Vagina (tissue), 2 donors: ENCODE results near the gene PDE4D.

Experiments
- POLR2A ChIP-seq, 2 donors: fragments of 450-650 bp; IDR thresholded peaks; one replicate each; pipeline ENCODE4 v1.6.1; 2017; ENCODE audit warnings: antibody characterized with exemption in 2 of 2, mild to moderate bottlenecking in 2 of 2, moderate library complexity in 2 of 2
- POLR2AphosphoS5 ChIP-seq, 2 donors: sonication (generic); formaldehyde crosslinking; IDR thresholded peaks; one replicate each; pipeline ENCODE4 v1.9.0; 2017; ENCODE audit warnings: antibody characterized with exemption in 2 of 2, mild to moderate bottlenecking in 2 of 2, low read depth in 1 of 2; ENCODE audit not compliant: insufficient read depth in 1 of 2
- TF ChIP-seq, protein P1 (sequence below), 3 experiments: fragments of 450-650 bp in 2 of 3; fragments of 200-600 bp in 1 of 3; sonication (generic) in 1 of 3; IDR thresholded peaks; one replicate each; pipeline ENCODE4 v1.5.1; 2017 to 2019; ENCODE audit warnings: antibody characterized with exemption in 3 of 3, mild to moderate bottlenecking in 2 of 3, moderate library complexity in 2 of 3

DNA sequence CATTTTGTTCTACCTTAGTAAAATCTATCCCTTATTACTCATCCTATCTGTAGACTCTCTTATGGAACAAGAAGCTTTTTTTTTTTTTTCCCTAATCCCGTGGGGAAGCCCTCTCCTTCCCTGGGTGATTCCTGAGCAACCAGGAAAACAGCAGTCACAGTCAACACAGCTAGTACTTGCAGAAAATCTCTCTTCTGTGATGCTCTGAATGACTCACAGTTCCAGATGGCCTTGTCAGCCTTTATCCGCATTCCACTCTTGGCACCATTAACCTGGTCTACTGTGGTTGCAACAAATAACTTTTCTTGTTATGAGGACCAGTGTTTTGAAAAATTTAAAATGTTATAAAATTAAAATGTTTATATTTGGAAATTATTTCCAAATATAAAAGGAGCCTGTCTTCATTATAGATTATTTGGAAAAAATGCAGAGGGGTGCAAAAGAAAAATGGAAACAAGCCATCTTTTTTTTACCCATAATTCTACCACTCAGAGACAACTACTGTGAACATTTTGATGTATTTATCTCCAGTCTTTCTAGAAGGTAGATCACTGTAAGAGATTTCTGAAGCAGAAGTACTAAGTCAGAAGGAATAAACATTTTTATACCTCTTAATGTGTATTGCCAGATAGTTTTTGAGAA lies 824.0 kb downstream of the PDE4D start:
- TF ChIP-seq, protein P1, sequence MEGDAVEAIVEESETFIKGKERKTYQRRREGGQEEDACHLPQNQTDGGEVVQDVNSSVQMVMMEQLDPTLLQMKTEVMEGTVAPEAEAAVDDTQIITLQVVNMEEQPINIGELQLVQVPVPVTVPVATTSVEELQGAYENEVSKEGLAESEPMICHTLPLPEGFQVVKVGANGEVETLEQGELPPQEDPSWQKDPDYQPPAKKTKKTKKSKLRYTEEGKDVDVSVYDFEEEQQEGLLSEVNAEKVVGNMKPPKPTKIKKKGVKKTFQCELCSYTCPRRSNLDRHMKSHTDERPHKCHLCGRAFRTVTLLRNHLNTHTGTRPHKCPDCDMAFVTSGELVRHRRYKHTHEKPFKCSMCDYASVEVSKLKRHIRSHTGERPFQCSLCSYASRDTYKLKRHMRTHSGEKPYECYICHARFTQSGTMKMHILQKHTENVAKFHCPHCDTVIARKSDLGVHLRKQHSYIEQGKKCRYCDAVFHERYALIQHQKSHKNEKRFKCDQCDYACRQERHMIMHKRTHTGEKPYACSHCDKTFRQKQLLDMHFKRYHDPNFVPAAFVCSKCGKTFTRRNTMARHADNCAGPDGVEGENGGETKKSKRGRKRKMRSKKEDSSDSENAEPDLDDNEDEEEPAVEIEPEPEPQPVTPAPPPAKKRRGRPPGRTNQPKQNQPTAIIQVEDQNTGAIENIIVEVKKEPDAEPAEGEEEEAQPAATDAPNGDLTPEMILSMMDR (IDR thresholded peaks at IDR 0.05), result no peak
- TF ChIP-seq POLR2AphosphoS5 (IDR thresholded peaks at IDR 0.05; ENCODE audit: insufficient read depth in 1 of 2, low read depth in 1 of 2) (peak in 1 of 2 donors; percentile 44), POLR2A (IDR thresholded peaks at IDR 0.05) (no peak)
